ENCODE results near the gene OR13C5. TPM values are rescaled to one million over a fixed set of nuclear protein-coding genes. Genes with fewer than 3 reads are reported as not detected.

Gene OR13C5
- total RNA-seq, 2 donors from 2014 or later: not detected

DNA sequence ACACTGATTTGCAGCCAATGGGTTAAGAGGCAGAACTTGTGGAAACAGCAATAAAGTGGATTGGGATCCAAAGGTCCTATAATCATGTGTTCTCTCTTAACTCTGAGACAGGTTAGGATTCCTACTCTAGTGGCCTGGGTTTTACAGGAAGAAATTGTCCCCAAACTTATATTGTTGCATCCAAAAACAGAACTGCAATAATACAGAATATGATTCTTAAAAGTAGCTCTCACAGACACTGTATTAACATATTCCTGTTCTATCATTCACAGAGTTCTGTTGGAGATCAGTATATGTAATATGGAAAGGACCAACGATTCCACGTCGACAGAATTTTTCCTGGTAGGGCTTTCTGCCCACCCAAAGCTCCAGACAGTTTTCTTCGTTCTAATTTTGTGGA lies 30.3 kb downstream of the OR13C5 start, which contains the start of gene OR13C8:
Gene OR13C8 (plus strand): TSS at position 301 of the 400 bp plus-strand sequence. CDS start 0 bp downstream, at position 301.
- no peak within 1 kb of the TSS for H3K4me3 ChIP-seq
- intact Hi-C loops (cut with DNase I): no loop called here
- no peaks in the 10 kb centered on the region for H3K27me3 ChIP-seq
- no peak within 1 kb of the TSS for H3K9ac ChIP-seq (ENCODE audit: low read depth in 2 of 2, low read length in 2 of 2)
- H3K36me3 ChIP-seq: no peaks in the 10 kb centered on the region
- TF ChIP-seq, protein P1, sequence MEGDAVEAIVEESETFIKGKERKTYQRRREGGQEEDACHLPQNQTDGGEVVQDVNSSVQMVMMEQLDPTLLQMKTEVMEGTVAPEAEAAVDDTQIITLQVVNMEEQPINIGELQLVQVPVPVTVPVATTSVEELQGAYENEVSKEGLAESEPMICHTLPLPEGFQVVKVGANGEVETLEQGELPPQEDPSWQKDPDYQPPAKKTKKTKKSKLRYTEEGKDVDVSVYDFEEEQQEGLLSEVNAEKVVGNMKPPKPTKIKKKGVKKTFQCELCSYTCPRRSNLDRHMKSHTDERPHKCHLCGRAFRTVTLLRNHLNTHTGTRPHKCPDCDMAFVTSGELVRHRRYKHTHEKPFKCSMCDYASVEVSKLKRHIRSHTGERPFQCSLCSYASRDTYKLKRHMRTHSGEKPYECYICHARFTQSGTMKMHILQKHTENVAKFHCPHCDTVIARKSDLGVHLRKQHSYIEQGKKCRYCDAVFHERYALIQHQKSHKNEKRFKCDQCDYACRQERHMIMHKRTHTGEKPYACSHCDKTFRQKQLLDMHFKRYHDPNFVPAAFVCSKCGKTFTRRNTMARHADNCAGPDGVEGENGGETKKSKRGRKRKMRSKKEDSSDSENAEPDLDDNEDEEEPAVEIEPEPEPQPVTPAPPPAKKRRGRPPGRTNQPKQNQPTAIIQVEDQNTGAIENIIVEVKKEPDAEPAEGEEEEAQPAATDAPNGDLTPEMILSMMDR (IDR thresholded peaks at IDR 0.05): no peak
- no peaks in the 10 kb centered on the region for H3K9me3 ChIP-seq
- DNase-seq: no peak
- H3K27ac ChIP-seq: no peak within 1 kb of the TSS
- H3K4me1 ChIP-seq: no peaks in the 10 kb centered on the region

DNA sequence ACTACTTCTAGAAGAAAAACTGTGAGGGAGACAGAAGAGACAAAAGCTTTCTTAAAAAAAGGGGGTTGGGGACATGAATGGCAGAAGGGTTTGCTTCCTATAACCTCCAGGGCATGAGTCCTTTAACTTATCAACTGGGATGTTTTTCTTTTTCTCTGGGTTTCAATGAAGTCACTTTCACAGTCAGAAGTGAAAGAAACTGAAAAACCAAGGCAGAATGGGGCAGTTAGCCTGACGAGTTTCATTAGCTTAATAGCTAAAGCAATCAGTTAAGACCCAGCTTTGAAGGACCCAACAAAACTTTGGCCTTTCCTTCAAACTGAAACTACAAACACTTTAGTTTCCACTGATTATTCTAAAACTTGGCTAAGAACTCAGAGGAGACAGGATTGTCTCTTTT lies 34.9 kb downstream of the OR13C5 start:
- TF ChIP-seq, protein P1 (IDR thresholded peaks at IDR 0.05): no peak
- Histone ChIP-seq H3K9me3 (no peaks in the 10 kb centered on the region), H3K27me3 (no peaks in the 10 kb centered on the region), H3K9ac (ENCODE audit: low read depth in 2 of 2, low read length in 2 of 2) (no peak overlapping the region), H3K4me1 (no peaks in the 10 kb centered on the region), H3K36me3 (no peaks in the 10 kb centered on the region), H3K4me3 (no peak overlapping the region), H3K27ac (no peak overlapping the region)
- no peak for DNase-seq
- intact Hi-C loops (cut with DNase I): no loop called here

DNA sequence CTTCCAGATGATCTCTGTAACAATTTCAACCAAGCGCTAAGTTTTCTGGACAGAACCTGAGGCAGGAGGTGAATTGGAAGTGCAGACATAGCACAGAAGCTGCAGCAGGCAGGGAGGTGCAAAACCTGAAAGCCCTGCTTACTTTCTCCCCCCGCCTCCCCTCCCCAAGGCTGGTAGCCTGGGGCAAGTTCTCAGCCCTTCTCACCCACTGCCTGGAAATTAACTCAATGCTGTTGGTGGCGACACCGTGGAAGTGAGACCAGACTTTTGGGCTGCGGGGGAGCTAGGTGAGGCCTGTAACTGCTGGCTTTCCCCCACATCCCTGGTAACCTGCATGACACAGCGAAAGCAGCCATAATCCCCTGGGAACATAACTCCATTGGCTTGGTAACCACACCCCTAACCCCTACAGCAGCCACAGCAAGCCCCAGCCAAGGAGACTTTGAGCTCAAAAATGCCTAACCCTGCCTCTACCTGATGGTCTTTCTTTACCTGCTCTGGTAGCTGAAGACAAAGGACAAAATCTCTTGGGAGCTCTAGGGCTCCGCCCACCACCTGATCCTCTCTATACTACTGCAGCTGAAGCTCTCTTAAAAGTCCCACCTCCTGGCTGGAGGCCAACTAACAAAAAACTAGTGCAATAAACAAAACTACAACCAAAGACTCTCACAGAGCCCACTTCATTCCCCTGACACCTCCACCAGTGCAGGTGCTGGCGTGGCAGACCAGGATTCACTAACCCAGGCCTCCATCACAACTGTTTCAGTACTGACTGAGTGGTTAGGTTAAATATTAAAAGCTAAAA lies 42.2 kb downstream of the OR13C5 start:
- Histone ChIP-seq H3K9ac (ENCODE audit: low read depth in 2 of 2, low read length in 2 of 2) (no peak overlapping the region), H3K4me3 (no peak overlapping the region), H3K9me3 (no peaks in the 10 kb centered on the region), H3K36me3 (no peaks in the 10 kb centered on the region), H3K27ac (no peak overlapping the region), H3K27me3 (no peaks in the 10 kb centered on the region), H3K4me1 (no peaks in the 10 kb centered on the region)
- DNase-seq: no peak
- intact Hi-C loops (cut with DNase I): no loop called here
- TF ChIP-seq, protein P1 (IDR thresholded peaks at IDR 0.05): no peak

DNA sequence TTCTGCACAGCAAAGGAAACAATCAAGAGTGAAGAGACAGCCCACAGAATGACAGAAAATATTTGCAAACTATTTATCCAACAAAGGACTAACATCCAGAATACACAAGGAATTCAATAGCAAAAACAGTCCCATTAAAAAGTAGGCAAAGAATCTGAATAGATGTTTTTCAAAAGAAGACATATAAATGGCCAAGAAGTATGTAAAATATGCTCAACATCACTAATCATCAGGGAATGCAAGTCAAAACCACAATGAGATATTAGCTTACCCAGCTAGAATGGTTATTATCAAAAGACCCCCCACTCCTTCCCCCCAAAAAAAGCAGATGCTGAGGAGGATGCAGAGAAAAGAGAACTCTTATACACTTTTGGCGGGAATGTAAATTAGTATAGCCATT lies 43.7 kb downstream of the OR13C5 start:
- DNase-seq: no peak
- no peaks in the 10 kb centered on the region for H3K4me1 ChIP-seq
- H3K27ac ChIP-seq: no peak overlapping the region
- no peaks in the 10 kb centered on the region for H3K9me3 ChIP-seq
- TF ChIP-seq, protein P1 (IDR thresholded peaks at IDR 0.05): no peak
- no peaks in the 10 kb centered on the region for H3K36me3 ChIP-seq
- no peak overlapping the region for H3K4me3 ChIP-seq
- H3K27me3 ChIP-seq: no peaks in the 10 kb centered on the region
- intact Hi-C loops (cut with DNase I): no loop called here
- H3K9ac ChIP-seq (ENCODE audit: low read depth in 2 of 2, low read length in 2 of 2): no peak overlapping the region

DNA sequence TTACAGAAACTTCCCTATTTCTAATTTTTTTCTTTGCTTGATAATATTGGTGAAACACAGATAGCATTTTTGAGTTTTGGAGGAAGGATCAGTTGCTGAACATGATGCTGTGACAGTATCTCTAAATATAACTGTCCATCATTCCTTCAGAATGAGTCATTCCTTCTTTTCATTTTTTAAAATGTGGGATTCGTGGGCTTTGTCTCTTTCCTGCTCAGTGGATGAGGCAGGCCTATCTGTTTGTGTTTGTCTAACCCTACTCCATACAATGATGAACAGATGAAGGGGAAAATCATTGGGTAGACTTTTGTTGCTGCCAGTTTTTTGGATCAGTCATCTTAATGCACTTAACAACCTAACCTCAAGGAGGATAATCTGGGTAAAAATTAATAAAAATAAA lies 46.0 kb downstream of the OR13C5 start:
- Histone ChIP-seq H3K9me3 (no peaks in the 10 kb centered on the region), H3K27ac (no peak overlapping the region), H3K4me3 (no peak overlapping the region), H3K4me1 (no peaks in the 10 kb centered on the region), H3K36me3 (no peaks in the 10 kb centered on the region), H3K27me3 (no peaks in the 10 kb centered on the region), H3K9ac (ENCODE audit: low read depth in 2 of 2, low read length in 2 of 2) (no peak overlapping the region)
- no peak for DNase-seq
- intact Hi-C loops (cut with DNase I): no loop called here
- TF ChIP-seq, protein P1 (IDR thresholded peaks at IDR 0.05): no peak

Other genes starting within 250 kb of the OR13C5 start
- gene OR13F1, start 95.2 kb downstream of the OR13C5 start, total RNA-seq: not detected
- not detected for gene OR13C4, start 72.2 kb downstream of the OR13C5 start, total RNA-seq
- not detected for gene OR13C3, start 62.6 kb downstream of the OR13C5 start, total RNA-seq
- gene OR13C8, start 30.2 kb downstream of the OR13C5 start, total RNA-seq: not detected
- not detected for gene OR13C2, start 6.2 kb upstream of the OR13C5 start, total RNA-seq
- gene OR13C9, start 18.8 kb upstream of the OR13C5 start, total RNA-seq: not detected
- not detected for gene OR13D1, start 95.1 kb upstream of the OR13C5 start, total RNA-seq
- gene NIPSNAP3A, start 148.3 kb upstream of the OR13C5 start, total RNA-seq: 10 to 100 TPM; 25.4 to 49.6 TPM
- gene NIPSNAP3B, start 164.7 kb upstream of the OR13C5 start, total RNA-seq: 1 to 10 TPM in 1 of 2 donors, under 1 TPM in 1; 0.69 to 1.0 TPM